Neutrophil (primary cell): ENCODE data around the gene PLN.

ENCODE experiments used
- H3K27ac ChIP-seq: fragments of 200-600 bp; sonication (generic); 2 replicates; pipeline ENCODE4 v1.5.1; 2016; ENCODE audit warnings: mild to moderate bottlenecking, moderate library complexity
- H3K27me3 ChIP-seq: fragments of 200-600 bp; sonication (generic); 2 replicates; pipeline ENCODE4 v1.6.0; 2016; ENCODE audit warnings: mild to moderate bottlenecking
- H3K36me3 ChIP-seq: fragments of 200-600 bp; sonication (generic); 2 replicates; pipeline ENCODE4 v1.5.1; 2017
- H3K4me1 ChIP-seq, 2 experiments: fragments of 200-600 bp in 1 of 2; sonication (generic) in 1 of 2; 1 replicate in 1 of 2; 2 replicates in 1 of 2; pipeline versions ENCODE4 v1.5.1 to v1.6.1; 2013 to 2016; ENCODE audit warnings: low read depth in 1 of 2, low read length in 1 of 2, mild to moderate bottlenecking in 1 of 2, moderate library complexity in 1 of 2; ENCODE audit not compliant: control insufficient read depth in 1 of 2, insufficient read depth in 1 of 2
- H3K4me3 ChIP-seq, 2 experiments: fragments of 200-600 bp in 1 of 2; sonication (generic) in 1 of 2; 1 replicate in 1 of 2; 2 replicates in 1 of 2; pipeline ENCODE4 v1.5.1; 2013 to 2016; ENCODE audit warnings: low read depth in 1 of 2, low read length in 1 of 2, mild to moderate bottlenecking in 1 of 2, moderate library complexity in 1 of 2
- H3K9me3 ChIP-seq: fragments of 200-600 bp; sonication (generic); 2 replicates; pipeline ENCODE4 v1.5.1; 2016
- CTCF ChIP-seq: fragments of 200-600 bp; sonication (generic); IDR thresholded peaks from 2 replicates; pipeline ENCODE4 v1.5.1; 2016; ENCODE audit warnings: antibody characterized with exemption

PLN gene

DNA sequence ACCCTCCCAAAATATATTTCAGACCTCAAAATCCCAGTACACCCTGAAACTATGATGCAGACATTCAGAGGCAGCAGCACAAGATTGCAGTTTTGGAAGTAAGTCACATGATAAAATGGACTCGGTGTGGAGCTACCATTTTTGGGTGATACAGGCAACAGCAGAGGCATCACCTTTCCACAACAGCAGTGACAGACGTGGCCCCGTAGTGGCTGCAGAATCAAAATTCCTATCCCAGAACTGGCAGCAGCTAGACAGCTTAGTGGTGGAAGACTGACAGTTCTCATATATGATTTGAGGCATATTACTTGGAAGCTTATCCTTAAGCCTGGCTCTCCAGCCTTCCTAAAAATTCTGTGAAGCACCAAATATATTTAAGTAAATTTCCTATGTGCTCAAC lies 19.9 kb downstream of the PLN start:
- Histone ChIP-seq H3K27me3 (no peaks in the 10 kb centered on the region), H3K4me3 (no peak overlapping the region), H3K4me1 (no peaks in the 10 kb centered on the region), H3K9me3 (no peaks in the 10 kb centered on the region), H3K36me3 (peaks cover 5% of the 10 kb centered on the region), H3K27ac (no peak overlapping the region)
- no peak for TF ChIP-seq CTCF

GRCh38 chr6:118569498-118569897 lies 21.4 kb downstream of the PLN start:
- Histone ChIP-seq H3K9me3 (peaks cover 6% of the 10 kb centered on the region), H3K4me1 (no peaks in the 10 kb centered on the region), H3K4me3 (no peak overlapping the region), H3K27ac (no peak overlapping the region), H3K27me3 (no peaks in the 10 kb centered on the region), H3K36me3 (peaks cover 5% of the 10 kb centered on the region)
- no peak for TF ChIP-seq CTCF

- no peak for TF ChIP-seq CTCF
- Histone ChIP-seq H3K4me1 (no peaks in the 10 kb centered on the region), H3K9me3 (peaks cover 6% of the 10 kb centered on the region), H3K4me3 (no peak overlapping the region), H3K27ac (no peak overlapping the region), H3K36me3 (no peaks in the 10 kb centered on the region), H3K27me3 (no peaks in the 10 kb centered on the region)
These were observed 23.0 kb downstream of the PLN start for GRCh38 chr6:118571121-118571520.

DNA sequence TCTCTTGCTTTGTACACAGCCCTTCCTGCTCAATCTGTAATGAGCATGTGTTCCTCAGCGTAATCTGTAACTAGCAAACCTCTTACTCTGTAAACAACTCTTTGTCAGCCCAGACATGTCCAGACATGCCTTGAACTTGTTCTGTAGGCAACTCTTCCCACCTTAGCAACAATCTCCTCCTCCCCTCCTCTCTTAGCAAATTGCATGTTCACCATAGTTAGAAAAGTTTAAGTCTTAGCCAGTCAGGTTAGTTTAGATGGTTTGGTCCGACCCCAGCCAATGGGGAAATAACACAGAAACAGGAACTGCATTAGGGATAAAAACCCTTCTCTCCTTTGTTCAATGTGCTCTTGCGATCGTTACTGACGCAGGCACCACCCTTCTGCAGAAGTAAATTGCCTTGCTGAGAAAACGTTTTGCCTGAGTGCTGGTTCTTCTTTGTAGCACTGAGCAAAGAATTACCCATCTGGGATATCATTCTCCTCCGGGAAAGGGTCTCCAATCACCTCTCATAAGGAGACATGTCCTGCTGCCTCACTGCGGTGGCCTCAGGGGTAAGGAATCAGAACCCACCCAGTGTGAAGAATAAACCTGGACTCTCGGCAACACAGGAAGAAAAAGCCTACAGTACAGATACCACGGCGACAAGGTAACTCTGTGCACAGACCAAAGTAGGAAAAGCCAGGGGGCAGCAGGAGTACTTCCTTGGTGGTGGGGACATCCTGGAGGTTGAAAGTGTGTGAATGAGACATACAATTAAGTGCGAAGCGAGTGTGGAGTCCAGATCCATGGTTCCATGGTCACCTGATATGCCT lies 26.2 kb downstream of the PLN start:
- Histone ChIP-seq H3K9me3 (peaks cover 6% of the 10 kb centered on the region), H3K27ac (no peak overlapping the region)
- no peak for TF ChIP-seq CTCF

GRCh38 chr6:118577972-118578371 lies 29.9 kb downstream of the PLN start:
- Histone ChIP-seq H3K9me3 (peaks cover 6% of the 10 kb centered on the region), H3K27me3 (no peaks in the 10 kb centered on the region), H3K27ac (no peak overlapping the region)

More for the DNA sequence above, 26.2 kb downstream of the PLN start:
- H3K36me3 ChIP-seq, result no peaks in the 10 kb centered on the region
- no peaks in the 10 kb centered on the region for H3K4me1 ChIP-seq
- H3K4me3 ChIP-seq, result no peak overlapping the region
- no peaks in the 10 kb centered on the region for H3K27me3 ChIP-seq

More at GRCh38 chr6:118577972-118578371, 29.9 kb downstream of the PLN start:
- no peak overlapping the region for H3K4me3 ChIP-seq
- H3K36me3 ChIP-seq, result no peaks in the 10 kb centered on the region
- no peaks in the 10 kb centered on the region for H3K4me1 ChIP-seq
- TF ChIP-seq CTCF, result no peak
